H1 (cell line): Measurements from ENCODE around the gene MEIOSIN. TPM values are rescaled to one million over a fixed set of nuclear protein-coding genes. Genes with fewer than 3 reads are reported as not detected.

Experiments used
- CTCF ChIA-PET: fragments of 300-600 bp; sonication (Branson Sonifier 250); formaldehyde crosslinking; loops from one replicate; lab custom pipeline; 2021; ENCODE audit not compliant: partially characterized antibody; lab: Charles Lee
- POLR2A ChIA-PET: fragments of 300-600 bp; sonication (Branson Sonifier 250); formaldehyde crosslinking; loops from one replicate; lab custom pipeline; 2021; ENCODE audit warnings: inconsistent platforms; ENCODE audit not compliant: partially characterized antibody; lab: Charles Lee
- DNase-seq, 2 experiments: peaks; one replicate each; pipeline versions ENCODE4 v3.0.0 to v3.0.0-alpha.2; 2010 to 2022; ENCODE audit warnings: low spot score in 2 of 2, low read depth in 1 of 2, mixed read lengths in 1 of 2
- FAIRE-seq: peaks from 2 replicates; lab custom pipeline; 2011; peaks lifted over from hg19 to GRCh38; lab: Jason Lieb, UNC
- H2AFZ ChIP-seq: 2 replicates; pipeline ENCODE4 v1.8.1; 2012; ENCODE audit warnings: low read length, inconsistent platforms
- H2AK5ac ChIP-seq: 2 replicates; pipeline ENCODE4 v1.6.1; 2013; ENCODE audit warnings: low read depth, low read length
- H2BK120ac ChIP-seq: replicated peaks from 2 replicates; pipeline ENCODE3; 2013; ENCODE audit warnings: low read depth, low read length, inconsistent platforms
- H2BK12ac ChIP-seq: 2 replicates; pipeline ENCODE4 v1.6.1; 2013; ENCODE audit warnings: low read depth, low read length
- H2BK15ac ChIP-seq: 2 replicates; pipeline ENCODE4 v1.6.1; 2013; ENCODE audit warnings: low read length
- H2BK20ac ChIP-seq: 2 replicates; pipeline ENCODE4 v1.6.1; 2013; ENCODE audit warnings: low read length
- H2BK5ac ChIP-seq: 2 replicates; pipeline ENCODE4 v1.6.1; 2013; ENCODE audit warnings: low read depth, low read length
- H3K14ac ChIP-seq: 2 replicates; pipeline ENCODE4 v1.6.1; 2013; ENCODE audit warnings: inconsistent platforms; ENCODE audit not compliant: insufficient read length
- H3K18ac ChIP-seq: 2 replicates; pipeline ENCODE4 v1.6.1; 2013; ENCODE audit warnings: low read length; ENCODE audit errors: extremely low read depth
- H3K23ac ChIP-seq: 2 replicates; pipeline ENCODE4 v1.6.1; 2013; ENCODE audit warnings: inconsistent platforms; ENCODE audit not compliant: insufficient read length
- H3K23me2 ChIP-seq: 2 replicates; pipeline ENCODE4 v1.6.1; 2013; ENCODE audit warnings: low read depth, low read length
- H3K27ac ChIP-seq: 2 replicates; pipeline ENCODE4 v1.6.1; 2011; ENCODE audit warnings: low read depth, low read length, inconsistent platforms
- H3K27me3 ChIP-seq, 4 experiments: replicated peaks in 1 of 4; 1 replicate in 1 of 4; 2 replicates in 3 of 4; pipeline versions ENCODE4 v1.6.1 to v1.8.1; 2011 to 2013; ENCODE audit warnings: low read length in 3 of 4, mild to moderate bottlenecking in 3 of 4, inconsistent platforms in 2 of 4, mixed read lengths in 2 of 4, moderate library complexity in 1 of 4; ENCODE audit not compliant: control insufficient read depth in 3 of 4, insufficient read depth in 3 of 4; ENCODE audit errors: extremely low read depth in 1 of 4
- H3K36me3 ChIP-seq, 4 experiments: 2 replicates each; pipeline versions ENCODE4 v1.6.1 to v1.8.1; 2011 to 2013; ENCODE audit warnings: mild to moderate bottlenecking in 4 of 4, low read length in 3 of 4, moderate library complexity in 2 of 4, control low read depth in 1 of 4, inconsistent platforms in 1 of 4; ENCODE audit not compliant: insufficient read depth in 4 of 4, control insufficient read depth in 2 of 4
- H3K4ac ChIP-seq: replicated peaks from 2 replicates; pipeline ENCODE3; 2013; ENCODE audit warnings: low read length, low read depth, mixed read lengths, inconsistent platforms; ENCODE audit not compliant: insufficient read length
- H3K4me1 ChIP-seq, 4 experiments: replicated peaks in 1 of 4; 1 replicate in 1 of 4; 2 replicates in 3 of 4; pipeline versions ENCODE4 v1.6.1 to v1.8.1; 2011 to 2013; ENCODE audit warnings: low read length in 3 of 4, inconsistent platforms in 2 of 4, mixed read lengths in 1 of 4; ENCODE audit not compliant: insufficient read depth in 4 of 4, control insufficient read depth in 3 of 4
- H3K4me2 ChIP-seq, 2 experiments: 2 replicates each; pipeline versions ENCODE4 v1.6.1 to v1.8.1; 2011 to 2013; ENCODE audit warnings: low read depth in 2 of 2, low read length in 2 of 2, control low read depth in 1 of 2, inconsistent platforms in 1 of 2, mild to moderate bottlenecking in 1 of 2; ENCODE audit not compliant: insufficient read depth in 1 of 2
- H3K4me3 ChIP-seq, 4 experiments: fragments of 200-600, 300-600 bp in 1 of 4; sonication (generic), shearing (Covaris generic), sonication (Bioruptor Twin) in 1 of 4; 2 replicates each; pipeline versions ENCODE4 v1.5.1 to v1.8.1; 2011 to 2016; ENCODE audit warnings: low read length in 4 of 4, low read depth in 3 of 4, control low read depth in 2 of 4, inconsistent platforms in 2 of 4, mild to moderate bottlenecking in 2 of 4, mixed read lengths in 1 of 4, moderate library complexity in 1 of 4; ENCODE audit not compliant: insufficient read depth in 2 of 4; ENCODE audit errors: extremely low read depth in 1 of 4
- H3K56ac ChIP-seq: replicated peaks from 2 replicates; pipeline ENCODE3; 2013; ENCODE audit warnings: low read depth, mild to moderate bottlenecking, mixed read lengths, low read length, inconsistent platforms; ENCODE audit not compliant: insufficient read length
- H3K79me1 ChIP-seq: 2 replicates; pipeline ENCODE4 v1.6.1; 2013; ENCODE audit warnings: low read depth, low read length, control low read depth
- H3K79me2 ChIP-seq, 2 experiments: 2 replicates each; pipeline versions ENCODE4 v1.6.1 to v1.8.1; 2012 to 2013; ENCODE audit warnings: low read length in 2 of 2, mild to moderate bottlenecking in 2 of 2, inconsistent platforms in 1 of 2; ENCODE audit not compliant: insufficient read depth in 2 of 2, control insufficient read depth in 1 of 2
- H3K9ac ChIP-seq, 4 experiments: replicated peaks in 1 of 4; 1 replicate in 1 of 4; 2 replicates in 3 of 4; pipeline versions ENCODE4 v1.6.1 to v1.8.1; 2011 to 2013; ENCODE audit warnings: low read depth in 3 of 4, low read length in 3 of 4, control low read depth in 2 of 4, mild to moderate bottlenecking in 2 of 4, moderate library complexity in 2 of 4, inconsistent platforms in 1 of 4; ENCODE audit errors: extremely low read depth in 1 of 4
- H3K9me3 ChIP-seq, 2 experiments: 2 replicates each; pipeline versions ENCODE4 v1.6.1 to v1.8.1; 2012 to 2013; ENCODE audit warnings: mild to moderate bottlenecking in 2 of 2, moderate library complexity in 2 of 2, control low read depth in 1 of 2, inconsistent platforms in 1 of 2, low read depth in 1 of 2, low read length in 1 of 2, mixed read lengths in 1 of 2; ENCODE audit not compliant: insufficient read depth in 2 of 2
- H4K20me1 ChIP-seq, 2 experiments: replicated peaks in 1 of 2; 2 replicates each; pipeline versions ENCODE3 to v1.8.1; 2011 to 2013; ENCODE audit warnings: inconsistent platforms in 2 of 2, low read length in 2 of 2, mild to moderate bottlenecking in 1 of 2; ENCODE audit not compliant: insufficient read depth in 2 of 2, control insufficient read depth in 1 of 2
- H4K5ac ChIP-seq: 2 replicates; pipeline ENCODE4 v1.6.1; 2013; ENCODE audit warnings: low read length, low read depth, mixed read lengths, inconsistent platforms; ENCODE audit not compliant: insufficient read length
- H4K8ac ChIP-seq: 2 replicates; pipeline ENCODE4 v1.8.0; 2013; ENCODE audit warnings: mild to moderate bottlenecking, moderate library complexity, low read length, inconsistent platforms; ENCODE audit not compliant: insufficient read depth; ENCODE audit errors: extremely low read depth
- H4K91ac ChIP-seq: replicated peaks from 2 replicates; pipeline ENCODE3; 2013; ENCODE audit warnings: low read length, mixed read lengths, inconsistent platforms; ENCODE audit not compliant: insufficient read length
- BACH1 ChIP-seq: IDR thresholded peaks from 2 replicates; pipeline ENCODE4 v1.6.1; 2012; ENCODE audit warnings: low read length, improper control_type of control experiment
- HDAC2 ChIP-seq, 2 experiments: fragments of 300-600 bp in 1 of 2; sonication (generic) in 1 of 2; IDR thresholded peaks; 2 replicates each; pipeline ENCODE4 v1.6.1; 2011 to 2012; ENCODE audit warnings: low read depth in 2 of 2, low read length in 2 of 2, mild to moderate bottlenecking in 2 of 2, moderate library complexity in 2 of 2, borderline replicate concordance in 1 of 2, inconsistent platforms in 1 of 2
- RAD21 ChIP-seq, 2 experiments: IDR thresholded peaks in 1 of 2; conservative IDR thresholded peaks in 1 of 2; 2 replicates each; pipeline ENCODE4 v1.6.1; 2011; ENCODE audit warnings: low read depth in 2 of 2, low read length in 2 of 2, improper control_type of control experiment in 1 of 2, inconsistent platforms in 1 of 2, mild to moderate bottlenecking in 1 of 2, moderate library complexity in 1 of 2
- TEAD4 ChIP-seq: IDR thresholded peaks from 2 replicates; pipeline ENCODE4 v1.6.1; 2012; ENCODE audit warnings: low read depth, low read length, inconsistent platforms, mixed read lengths
- WGBS, 2 experiments: shearing (Covaris generic) in 1 of 2; methylation state at CpG; one replicate each; pipeline versions ENCODE4 v1.1.6 to v1.1.7; 2013 to 2015; ENCODE audit warnings: low lambda C conversion rate in 2 of 2, mixed read lengths in 2 of 2, inconsistent platforms in 1 of 2, low coverage in 1 of 2, missing lambda C conversion rate in 1 of 2; ENCODE audit not compliant: insufficient replicate concordance in 2 of 2, insufficient coverage in 1 of 2, insufficient read length in 1 of 2; ENCODE audit errors: extremely low coverage in 1 of 2, missing lambda C conversion rate in 1 of 2; 5-methylcytosine and 5-hydroxymethylcytosine counted together
- polyA plus RNA-seq, 7 experiments: library from polyadenylated mRNA; depleted of rRNA in 3 of 7; stranded (reverse) in 5 of 7; unstranded in 2 of 7; fragments of >200 nt in 5 of 7; fragments of 200-250 nt in 2 of 7; gene quantifications; 1 replicate in 5 of 7; 2 replicates in 1 of 7; 4 replicates in 1 of 7; pipeline versions ENCODE4 v1.2.1 to v1.2.3, GENCODE V29; 2011 to 2013; ENCODE audit warnings: missing spikeins in 2 of 7, mixed read lengths in 2 of 7
- total RNA-seq: library from RNA; stranded (reverse); fragmentation: NEBNext Ultra II Directional; extraction: Animal tissue kit (Norgen Biotek cat#: 25700); gene quantifications from 2 replicates; pipeline ENCODE4 v1.2.1, GENCODE V29; 2021
- TF ChIP-seq, protein P1 (sequence below), 3 experiments: IDR thresholded peaks; 1 replicate in 2 of 3; 2 replicates in 1 of 3; pipeline versions ENCODE4 v1.5.1 to v1.6.1; 2011; ENCODE audit warnings: low read length in 3 of 3, mild to moderate bottlenecking in 3 of 3, inconsistent platforms in 2 of 3, low read depth in 1 of 3, moderate library complexity in 1 of 3; ENCODE audit not compliant: insufficient read depth in 1 of 3; ENCODE audit errors: control extremely low read depth in 1 of 3

The MEIOSIN gene
- total and polyA plus RNA-seq, 2 of the 8 experiments (the other 6 are each of a cell fraction or from before 2014, with no cell fraction given), result 0.11 TPM; not detected in 1

DNA sequence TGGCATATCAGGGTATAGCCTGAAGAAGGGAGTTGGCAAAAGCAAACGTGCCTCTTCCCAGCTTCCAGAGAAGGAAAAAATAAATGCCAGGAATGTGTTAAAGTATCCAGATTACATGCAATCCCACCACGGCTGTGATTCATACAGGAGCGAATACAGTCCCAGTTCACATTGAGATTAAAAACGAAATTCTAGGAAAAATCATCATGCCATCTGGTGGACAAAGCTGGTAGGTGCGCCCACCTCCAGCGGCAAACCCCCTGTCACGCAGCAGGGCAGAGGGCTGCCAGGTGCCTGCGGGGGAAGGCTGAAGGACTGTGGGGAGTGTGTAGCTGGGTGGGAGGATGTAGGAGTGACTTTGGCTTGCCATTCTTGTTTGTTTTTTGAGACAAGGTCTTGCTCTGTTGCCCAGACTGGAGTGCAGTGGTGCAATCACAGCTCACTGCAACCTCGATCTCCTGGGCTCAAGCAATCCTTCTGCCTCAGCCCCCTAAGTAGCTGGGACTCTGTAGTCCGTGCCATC, 65.8 kb downstream of the MEIOSIN start:
- Histone ChIP-seq H2BK5ac (no peak overlapping the region), H3K14ac (no peak overlapping the region), H3K4me3 (no peak overlapping the region), H4K8ac (no peak overlapping the region), H3K36me3 (no peaks in the 10 kb centered on the region), H3K18ac (no peak overlapping the region), H2BK20ac (no peak overlapping the region), H3K4ac (no peak overlapping the region), H3K23ac (no peak overlapping the region), H4K20me1 (no peaks in the 10 kb centered on the region), H3K23me2 (no peaks in the 10 kb centered on the region; the same call in 1 of the 2 replicates), H3K9me3 (no peaks in the 10 kb centered on the region), H3K27ac (no peak overlapping the region), H4K91ac (no peak overlapping the region), H2BK15ac (no peak overlapping the region), H2AFZ (no peak overlapping the region), H3K79me2 (no peaks in the 10 kb centered on the region), H2BK12ac (no peak overlapping the region), H2AK5ac (no peak overlapping the region), H2BK120ac (no peak overlapping the region), H4K5ac (no peak overlapping the region), H3K4me1 (peaks cover 0 to 4% (median 2%) of the 10 kb centered on the region in 4 experiments; a peak in 4 of 7 replicates), H3K56ac (no peak overlapping the region), H3K4me2 (no peak overlapping the region), H3K27me3 (no peaks in the 10 kb centered on the region), H3K9ac (no peak overlapping the region), H3K79me1 (no peaks in the 10 kb centered on the region)
- peak in 1 of 2 experiments; percentile 83 for DNase-seq
- TF ChIP-seq HDAC2 (IDR thresholded peaks at IDR 0.05; ENCODE audit: borderline replicate concordance in 1 of 2, low read depth in 2 of 2, low read length in 2 of 2) (peak in 1 of 2 experiments; percentile 71; a peak in 1 of 4 replicates), BACH1 (no peak), TEAD4 (0 out of 2 replicates have a peak, but pooled peaks have one; percentile 27), RAD21 (IDR thresholded peaks at IDR 0.05 in 1 of 2, conservative IDR thresholded peaks at IDR 0.05 in 1 of 2; ENCODE audit: low read depth in 2 of 2, low read length in 2 of 2) (peak; percentile 45 to 52)
- TF ChIP-seq, protein P1, sequence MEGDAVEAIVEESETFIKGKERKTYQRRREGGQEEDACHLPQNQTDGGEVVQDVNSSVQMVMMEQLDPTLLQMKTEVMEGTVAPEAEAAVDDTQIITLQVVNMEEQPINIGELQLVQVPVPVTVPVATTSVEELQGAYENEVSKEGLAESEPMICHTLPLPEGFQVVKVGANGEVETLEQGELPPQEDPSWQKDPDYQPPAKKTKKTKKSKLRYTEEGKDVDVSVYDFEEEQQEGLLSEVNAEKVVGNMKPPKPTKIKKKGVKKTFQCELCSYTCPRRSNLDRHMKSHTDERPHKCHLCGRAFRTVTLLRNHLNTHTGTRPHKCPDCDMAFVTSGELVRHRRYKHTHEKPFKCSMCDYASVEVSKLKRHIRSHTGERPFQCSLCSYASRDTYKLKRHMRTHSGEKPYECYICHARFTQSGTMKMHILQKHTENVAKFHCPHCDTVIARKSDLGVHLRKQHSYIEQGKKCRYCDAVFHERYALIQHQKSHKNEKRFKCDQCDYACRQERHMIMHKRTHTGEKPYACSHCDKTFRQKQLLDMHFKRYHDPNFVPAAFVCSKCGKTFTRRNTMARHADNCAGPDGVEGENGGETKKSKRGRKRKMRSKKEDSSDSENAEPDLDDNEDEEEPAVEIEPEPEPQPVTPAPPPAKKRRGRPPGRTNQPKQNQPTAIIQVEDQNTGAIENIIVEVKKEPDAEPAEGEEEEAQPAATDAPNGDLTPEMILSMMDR (IDR thresholded peaks at IDR 0.05; ENCODE audit: control extremely low read depth in 1 of 3, insufficient read depth in 1 of 3, low read depth in 1 of 3, low read length in 3 of 3), result peak; percentile 66 to 84 (median 77)
- ChIA-PET CTCF (interaction anchor here (0.6 to 9.4 kb wide), 29 partner anchors 8 to 428 kb away, joined by 3 to 107 read pairs (median 4); partner anchors contain the start of genes DMPK, QPCTL, RSPH6A and SIX5), POLR2A (interaction anchor here (0.8 to 9.8 kb wide), 10 partner anchors 14 to 117 kb away, joined by 3 to 106 read pairs (median 6); partner anchors contain the start of genes DMPK, RSPH6A and SIX5)
- 34% methylated on average over 10 of the region's 10 CpGs; no CpG with 5 or more reads in 1 of the 2 experiments for WGBS, 2 experiments
- peak; percentile 88 for FAIRE-seq
